Measurements from ENCODE around the gene LGALS14. TPM values are rescaled to one million over a fixed set of nuclear protein-coding genes. Genes with fewer than 3 reads are reported as not detected.
"Not testable (repeated sequence)": the region's sequence is repeated elsewhere in the genome, so short reads cannot be mapped to it uniquely, and the experiment has no call there.

LGALS14 gene
- total RNA-seq, 1 experiment from 2014 or later = not detected

DNA sequence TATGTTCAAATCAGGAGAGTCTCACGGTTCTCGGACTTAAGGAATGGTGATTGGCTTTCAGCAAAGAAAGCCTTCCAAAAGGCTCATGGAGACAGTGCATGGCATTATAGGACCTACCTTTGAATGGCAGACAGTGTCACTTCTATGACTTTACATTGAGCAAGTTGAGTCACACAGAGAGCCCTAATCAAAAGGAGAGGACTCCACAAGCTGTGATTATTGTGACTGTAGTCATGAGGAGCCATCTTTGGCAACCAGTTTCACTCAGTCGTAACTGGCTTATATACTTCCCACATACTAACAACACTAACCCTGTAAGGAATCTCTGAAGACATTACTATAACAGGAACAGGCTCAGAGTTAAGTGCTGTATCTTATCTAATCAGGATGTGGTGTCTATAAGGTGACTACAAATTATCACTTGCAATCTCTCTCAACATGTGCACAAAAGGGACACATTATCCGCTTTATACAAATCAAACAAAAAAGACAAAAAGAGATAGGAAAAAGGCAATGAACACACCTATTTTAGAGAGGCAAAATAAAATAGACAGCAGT, 6.1 kb downstream of the LGALS14 start:
- Histone ChIP-seq H3K27ac (no peak overlapping the region), H3K9me3 (replicated peaks) (no peaks in the 10 kb centered on the region; the same call in 1 of the 2 replicates), H3K27me3 (no peaks in the 10 kb centered on the region; the same call in 1 of the 2 replicates), H3K4me3 (no peak overlapping the region), H3K4me1 (no peaks in the 10 kb centered on the region), H3K36me3 (no peaks in the 10 kb centered on the region)
- no peak for DNase-seq

DNA sequence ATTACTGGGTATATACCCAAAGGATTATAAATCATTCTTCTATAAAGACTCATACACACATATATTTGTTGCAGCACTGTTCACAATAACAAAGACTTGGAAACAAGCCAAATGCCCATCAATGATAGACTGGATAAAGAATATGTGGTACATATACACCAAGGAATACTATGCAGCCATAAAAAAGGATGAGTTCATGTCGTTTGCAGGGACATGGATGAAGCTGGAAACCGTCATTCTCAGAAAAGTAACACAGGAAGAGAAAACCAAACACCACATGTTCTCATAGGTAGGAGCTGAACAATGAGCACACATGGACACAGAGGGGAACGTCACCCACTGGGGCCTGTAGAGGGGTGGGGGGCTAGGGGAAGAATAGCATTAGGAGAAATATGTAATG, 15.9 kb downstream of the LGALS14 start:
- not testable (repeated sequence) for H3K36me3 ChIP-seq; DNase-seq; H3K4me3 ChIP-seq; H3K9me3 ChIP-seq (replicated peaks); H3K27me3 ChIP-seq; H3K4me1 ChIP-seq; H3K27ac ChIP-seq

DNA sequence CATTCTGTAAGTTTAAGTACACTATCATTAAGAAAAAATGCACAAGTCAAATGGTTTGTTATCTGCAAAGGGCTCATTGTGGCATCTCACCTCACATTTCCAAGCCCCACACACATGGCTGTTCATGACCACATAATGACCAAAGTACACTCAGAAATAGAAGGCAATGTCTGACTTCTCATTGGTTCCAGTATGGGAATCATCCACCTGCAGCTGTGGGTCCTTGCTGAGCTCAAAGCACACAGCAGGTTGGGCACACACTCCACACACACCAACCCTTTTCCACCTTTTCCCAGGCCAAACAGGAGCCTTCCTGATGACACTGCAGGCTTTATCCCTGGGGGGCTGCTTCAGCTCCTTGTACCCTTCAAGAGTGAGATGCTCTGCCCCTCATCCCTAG, 21.7 kb downstream of the LGALS14 start:
- no peak overlapping the region for H3K27ac ChIP-seq
- H3K27me3 ChIP-seq = 0 out of 2 replicates have a peak, but pooled peaks cover 7% of the 10 kb centered on the region
- H3K9me3 ChIP-seq (replicated peaks) = no peaks in the 10 kb centered on the region
- no peak overlapping the region for H3K4me3 ChIP-seq
- no peaks in the 10 kb centered on the region for H3K36me3 ChIP-seq
- H3K4me1 ChIP-seq = no peaks in the 10 kb centered on the region
- DNase-seq = no peak

DNA sequence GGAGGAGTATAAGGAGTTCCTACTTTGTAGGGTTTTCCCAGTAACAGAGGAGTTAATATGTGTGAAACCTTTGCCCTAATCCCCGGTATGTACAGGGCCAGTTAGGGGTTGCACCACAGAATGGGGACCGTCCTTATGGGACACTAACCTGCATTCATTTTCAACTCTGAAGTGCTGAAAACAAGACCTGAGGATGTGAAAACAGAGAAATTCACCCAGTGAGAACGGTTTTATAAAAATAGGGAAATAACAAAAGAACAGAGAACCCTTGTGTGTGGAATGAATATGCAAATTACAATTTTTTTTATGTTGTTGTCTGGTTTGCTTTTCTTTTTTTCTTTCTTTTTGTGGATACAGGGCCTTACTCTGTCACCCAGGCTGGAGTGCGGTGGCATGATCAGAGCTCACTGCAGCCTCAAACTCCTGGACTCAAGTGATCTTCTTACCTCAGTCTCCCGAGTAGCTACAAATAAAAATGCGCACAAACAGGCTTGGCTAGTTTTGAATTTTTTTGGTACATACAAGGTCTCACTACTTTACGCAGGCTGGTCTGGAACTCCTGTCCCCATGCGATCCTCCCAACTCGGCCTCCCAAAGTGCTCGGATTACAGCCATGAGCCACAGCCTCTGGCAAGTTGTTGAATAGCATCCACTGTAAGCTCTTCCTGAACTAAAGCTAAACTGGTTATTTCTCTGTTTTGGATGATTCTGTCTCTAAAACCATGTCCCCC, 23.0 kb downstream of the LGALS14 start:
- Histone ChIP-seq H3K9me3 (replicated peaks) (no peaks in the 10 kb centered on the region), H3K27ac (no peak overlapping the region)

DNA sequence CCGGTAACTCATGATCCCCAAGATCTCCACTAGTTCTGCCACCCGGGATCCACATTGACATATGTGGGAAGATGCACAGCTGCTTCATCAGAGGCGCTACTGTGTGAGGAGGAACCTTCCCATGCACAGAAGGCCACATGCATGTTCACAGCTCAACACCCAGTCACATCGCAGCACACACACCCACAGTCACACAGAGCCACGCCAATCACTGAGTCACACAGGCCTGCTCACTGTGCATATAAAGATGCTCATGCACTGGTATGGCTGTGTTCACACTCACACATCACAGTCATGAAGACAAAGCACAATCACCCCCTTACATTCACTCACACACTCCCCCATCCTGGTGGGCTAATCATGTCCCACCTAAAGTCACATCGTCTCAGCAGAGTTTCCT, 23.8 kb downstream of the LGALS14 start:
- no peak overlapping the region for H3K27ac ChIP-seq
- H3K4me1 ChIP-seq = no peaks in the 10 kb centered on the region
- no peaks in the 10 kb centered on the region for H3K36me3 ChIP-seq
- no peak overlapping the region for H3K4me3 ChIP-seq
- H3K27me3 ChIP-seq = 0 out of 2 replicates have a peak, but pooled peaks cover 4% of the 10 kb centered on the region
- DNase-seq = no peak
- no peaks in the 10 kb centered on the region for H3K9me3 ChIP-seq (replicated peaks)

More for the DNA sequence above, 23.0 kb downstream of the LGALS14 start:
- 0 out of 2 replicates have a peak, but pooled peaks cover 7% of the 10 kb centered on the region for H3K27me3 ChIP-seq
- H3K4me1 ChIP-seq = no peaks in the 10 kb centered on the region
- H3K36me3 ChIP-seq = no peaks in the 10 kb centered on the region
- DNase-seq = no peak
- no peak overlapping the region for H3K4me3 ChIP-seq

DNA sequence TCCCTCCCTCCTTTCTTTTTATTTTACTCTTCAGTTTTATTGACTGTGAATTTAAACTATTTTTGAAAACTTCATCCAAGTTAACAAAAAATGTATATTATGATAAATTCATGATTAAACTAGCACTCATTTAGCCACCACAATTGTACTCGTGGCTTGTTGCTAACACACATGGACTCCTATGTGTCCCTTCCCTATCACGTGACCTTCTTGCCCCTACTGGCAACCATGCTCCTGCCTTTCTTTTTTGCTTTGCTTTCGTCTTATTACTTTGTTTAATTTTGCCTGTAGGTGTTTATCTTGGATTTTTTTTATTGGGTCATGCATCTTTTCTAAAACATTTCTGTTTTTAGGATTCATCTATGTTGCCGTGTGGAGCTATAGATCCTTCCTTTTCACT, 25.3 kb downstream of the LGALS14 start:
- Histone ChIP-seq H3K27me3 (0 out of 2 replicates have a peak, but pooled peaks cover 4% of the 10 kb centered on the region), H3K9me3 (replicated peaks) (no peaks in the 10 kb centered on the region), H3K36me3 (no peaks in the 10 kb centered on the region), H3K4me3 (no peak overlapping the region), H3K27ac (no peak overlapping the region), H3K4me1 (no peaks in the 10 kb centered on the region)
- DNase-seq = no peak

DNA sequence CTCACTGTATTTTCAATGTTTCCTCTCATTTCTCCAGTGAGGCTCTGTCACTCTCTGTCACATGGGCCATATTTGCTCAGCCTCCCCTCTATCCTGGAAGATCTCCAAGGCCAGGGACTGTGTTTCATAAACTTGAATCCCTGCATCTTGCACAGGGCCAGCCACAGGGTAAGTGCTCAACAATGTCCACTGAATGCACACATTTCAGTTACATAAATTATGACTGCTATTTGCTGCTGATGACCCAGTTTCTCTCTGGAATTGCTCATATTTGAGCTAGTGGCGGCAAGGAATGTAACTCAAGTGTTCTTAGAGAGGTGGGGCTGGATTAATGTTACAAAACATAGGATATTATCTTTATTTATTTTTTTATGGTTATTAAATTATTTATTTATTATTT, 27.4 kb downstream of the LGALS14 start:
- no peak for DNase-seq
- H3K36me3 ChIP-seq = no peaks in the 10 kb centered on the region
- no peak overlapping the region for H3K4me3 ChIP-seq
- H3K27ac ChIP-seq = no peak overlapping the region
- no peaks in the 10 kb centered on the region for H3K4me1 ChIP-seq
- 0 out of 2 replicates have a peak, but pooled peaks cover 4% of the 10 kb centered on the region for H3K27me3 ChIP-seq
- H3K9me3 ChIP-seq (replicated peaks) = no peaks in the 10 kb centered on the region

DNA sequence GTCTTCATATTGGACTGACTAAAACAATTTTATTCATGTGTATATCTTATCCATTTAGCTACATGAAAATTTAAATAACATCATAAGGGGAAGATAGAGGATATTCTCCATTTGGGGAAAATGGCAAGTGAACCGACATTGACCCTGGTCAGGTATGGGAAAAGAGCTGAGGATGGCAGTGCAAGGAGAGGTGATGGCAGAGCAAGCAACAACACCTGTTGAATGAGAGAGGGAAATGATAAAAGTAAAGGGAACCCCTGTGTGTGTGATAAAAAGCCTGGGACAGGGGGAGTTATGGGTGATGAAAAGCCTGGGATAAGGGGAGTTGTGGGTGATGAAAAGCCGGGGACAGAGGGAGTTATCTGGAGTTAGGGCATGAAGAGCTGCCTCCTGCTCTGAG, 29.6 kb downstream of the LGALS14 start:
- no peaks in the 10 kb centered on the region for H3K36me3 ChIP-seq
- no peak for DNase-seq
- H3K27me3 ChIP-seq = no peaks in the 10 kb centered on the region; the same call in 1 of the 2 replicates
- H3K27ac ChIP-seq = no peak overlapping the region
- no peaks in the 10 kb centered on the region for H3K9me3 ChIP-seq (replicated peaks)
- H3K4me1 ChIP-seq = no peaks in the 10 kb centered on the region
- H3K4me3 ChIP-seq = no peak overlapping the region

DNA sequence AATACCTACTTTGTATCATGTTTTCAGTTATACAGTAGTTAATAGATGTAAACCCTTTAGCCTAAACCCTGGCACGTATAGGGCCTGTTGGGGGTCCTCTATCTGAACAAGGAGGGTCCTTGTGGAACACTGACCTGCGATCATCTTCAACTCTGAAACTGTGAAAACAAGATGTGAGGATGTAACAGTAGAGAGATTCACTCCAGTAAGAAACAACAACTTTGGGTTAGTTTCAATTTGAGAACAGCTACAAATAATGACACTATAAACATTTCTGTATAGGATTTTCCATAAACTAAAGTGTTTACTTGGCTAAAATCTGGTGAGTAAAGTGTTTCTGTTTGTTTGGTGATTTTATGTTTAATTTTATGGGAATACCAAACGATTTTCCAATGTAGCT, 31.4 kb downstream of the LGALS14 start:
- Histone ChIP-seq H3K27me3 (peaks cover 3% of the 10 kb centered on the region), H3K4me1 (no peaks in the 10 kb centered on the region), H3K4me3 (no peak overlapping the region), H3K9me3 (replicated peaks) (no peaks in the 10 kb centered on the region), H3K36me3 (no peaks in the 10 kb centered on the region), H3K27ac (no peak overlapping the region)
- DNase-seq = no peak

DNA sequence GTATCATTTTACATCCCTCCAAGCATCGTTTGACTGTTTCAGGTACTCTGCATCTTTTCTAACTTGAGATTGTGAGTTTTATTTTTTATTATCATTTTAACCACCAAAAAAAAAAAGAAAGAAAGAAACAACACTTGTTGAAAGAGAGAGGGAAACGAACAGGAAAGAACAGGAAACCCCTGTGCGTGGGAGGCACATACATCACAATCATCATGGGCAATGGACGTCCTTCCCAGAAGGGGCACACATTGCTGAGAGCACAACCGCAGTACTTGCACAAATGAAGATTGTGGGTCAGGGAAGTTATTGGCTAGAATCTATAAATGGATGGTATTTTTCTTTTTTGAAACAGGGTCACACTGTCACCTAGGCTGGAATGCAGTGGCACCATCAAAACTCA, 31.8 kb downstream of the LGALS14 start:
- Histone ChIP-seq H3K27me3 (peaks cover 3% of the 10 kb centered on the region), H3K9me3 (replicated peaks) (no peaks in the 10 kb centered on the region), H3K4me1 (no peaks in the 10 kb centered on the region), H3K27ac (no peak overlapping the region), H3K4me3 (no peak overlapping the region), H3K36me3 (no peaks in the 10 kb centered on the region)
- no peak for DNase-seq

DNA sequence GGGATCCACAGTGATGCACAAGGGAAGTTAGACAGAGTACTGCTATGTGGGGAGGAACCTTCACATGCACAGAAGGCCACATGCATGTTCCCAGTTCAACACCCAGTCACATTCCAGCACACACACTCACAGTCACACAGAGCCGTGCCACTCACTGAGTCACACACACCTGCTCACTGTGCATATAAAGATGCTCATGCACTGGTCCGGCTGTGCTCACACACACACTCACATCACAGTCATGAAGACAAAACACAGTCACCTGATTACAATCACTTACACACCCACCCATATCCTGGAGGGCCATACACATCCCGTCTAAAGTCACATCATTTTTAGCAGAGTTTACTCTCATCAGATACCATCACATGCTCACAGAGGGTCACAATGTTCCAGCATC, 33.1 kb downstream of the LGALS14 start:
- DNase-seq = no peak
- no peaks in the 10 kb centered on the region for H3K36me3 ChIP-seq
- H3K4me1 ChIP-seq = no peaks in the 10 kb centered on the region
- H3K27ac ChIP-seq = no peak overlapping the region
- H3K9me3 ChIP-seq (replicated peaks) = no peaks in the 10 kb centered on the region
- H3K27me3 ChIP-seq = peaks cover 3% of the 10 kb centered on the region
- no peak overlapping the region for H3K4me3 ChIP-seq

DNA sequence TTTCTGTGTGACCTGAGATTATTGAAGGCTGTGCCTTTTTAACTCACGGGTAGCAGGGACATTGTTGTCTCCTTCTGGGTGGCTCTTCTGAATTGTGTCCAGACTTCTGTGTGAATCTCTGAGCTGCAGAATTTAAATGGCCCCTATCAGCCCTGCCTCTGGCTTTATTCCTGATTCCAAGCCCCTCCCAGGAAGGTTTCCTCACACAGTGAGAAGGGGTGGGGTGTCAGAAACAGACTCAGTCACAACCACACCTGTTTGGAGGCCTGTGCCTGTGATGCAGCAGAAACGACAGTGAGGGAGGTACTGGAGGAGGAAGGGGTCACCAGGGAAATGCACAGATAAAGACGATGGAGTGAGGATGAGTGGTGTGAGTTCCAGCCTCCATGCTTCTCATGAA, 33.6 kb downstream of the LGALS14 start, which contains the start of gene CLC:
TSS of gene CLC (minus strand) at position 139 of the 400 bp plus-strand sequence. CDS start at position 62, 77 bp downstream.
- H3K4me1 ChIP-seq = no peaks in the 10 kb centered on the region
- no peak within 1 kb of the TSS for H3K4me3 ChIP-seq
- no peaks in the 10 kb centered on the region for H3K36me3 ChIP-seq
- H3K27ac ChIP-seq = no peak within 1 kb of the TSS
- H3K27me3 ChIP-seq = peaks cover 3% of the 10 kb centered on the region
- H3K9me3 ChIP-seq (replicated peaks) = no peaks in the 10 kb centered on the region
- DNase-seq = no peak

DNA sequence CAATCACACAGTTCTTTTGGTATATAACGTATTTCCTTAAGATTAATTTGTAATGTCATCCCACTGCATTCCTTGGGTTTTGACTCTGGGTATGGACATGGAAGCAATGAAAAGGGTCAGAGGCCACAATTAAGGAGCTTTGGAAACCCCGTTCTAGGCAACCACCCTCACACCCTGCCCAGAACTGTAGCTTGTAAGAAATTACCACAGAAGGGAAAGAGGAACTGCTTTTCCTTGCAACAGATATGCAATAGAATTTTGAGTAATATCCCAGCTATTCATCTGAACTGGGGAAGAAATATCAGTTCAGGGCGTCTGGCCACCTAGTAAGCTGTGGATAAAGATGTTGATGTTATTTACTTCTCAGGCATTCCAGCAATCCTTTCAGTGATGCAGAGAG, 34.5 kb downstream of the LGALS14 start:
- Histone ChIP-seq H3K36me3 (no peaks in the 10 kb centered on the region), H3K4me1 (no peaks in the 10 kb centered on the region), H3K27ac (no peak overlapping the region), H3K4me3 (no peak overlapping the region), H3K27me3 (peaks cover 3% of the 10 kb centered on the region), H3K9me3 (replicated peaks) (no peaks in the 10 kb centered on the region)
- no peak for DNase-seq

DNA sequence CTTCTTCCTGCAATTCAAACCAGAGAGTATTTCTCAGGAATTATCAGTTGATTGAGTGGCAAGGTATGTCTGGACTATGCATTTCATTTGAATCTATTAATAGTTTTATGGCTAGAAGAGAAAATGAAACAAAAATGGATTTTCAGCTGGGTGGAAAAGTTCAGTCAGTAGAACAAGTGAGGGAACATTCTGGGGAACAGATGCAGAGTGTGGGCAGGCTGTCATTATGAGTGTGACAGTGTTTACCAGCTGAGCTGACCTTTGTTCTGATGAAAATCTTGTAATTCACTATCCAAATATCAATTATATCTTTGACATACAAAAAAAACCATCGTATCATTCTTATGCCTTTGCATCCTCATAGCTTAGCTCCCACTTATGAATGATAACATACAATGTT, 36.1 kb downstream of the LGALS14 start:
- no peaks in the 10 kb centered on the region for H3K9me3 ChIP-seq (replicated peaks)
- no peaks in the 10 kb centered on the region for H3K4me1 ChIP-seq
- no peaks in the 10 kb centered on the region for H3K36me3 ChIP-seq
- no peak overlapping the region for H3K4me3 ChIP-seq
- DNase-seq = no peak
- H3K27me3 ChIP-seq = peaks cover 3% of the 10 kb centered on the region
- no peak overlapping the region for H3K27ac ChIP-seq

DNA sequence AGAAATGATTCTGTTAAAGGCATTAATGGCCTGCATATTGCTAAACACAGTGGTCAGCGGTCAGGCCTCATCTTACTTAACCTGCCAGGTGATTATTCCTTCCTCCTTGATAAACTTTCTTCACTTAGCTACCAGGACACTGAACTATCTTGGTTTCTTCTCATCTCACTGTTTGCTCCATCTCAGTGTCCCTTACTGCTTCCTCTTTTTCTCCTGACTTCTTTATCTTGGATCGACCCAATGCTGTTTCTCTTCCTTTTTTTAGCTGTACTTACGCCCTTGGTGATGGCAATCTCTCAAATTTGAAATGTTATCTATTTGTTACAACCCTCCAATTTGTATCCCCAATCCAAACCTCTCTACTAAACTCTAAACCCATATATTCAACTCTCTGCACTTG, 41.4 kb downstream of the LGALS14 start:
- Histone ChIP-seq H3K4me1 (no peaks in the 10 kb centered on the region), H3K9me3 (replicated peaks) (no peaks in the 10 kb centered on the region), H3K27ac (no peak overlapping the region), H3K36me3 (no peaks in the 10 kb centered on the region), H3K27me3 (peaks cover 11% of the 10 kb centered on the region), H3K4me3 (no peak overlapping the region)
- DNase-seq = no peak

Data from SJCRH30 (cell line).